Ectodermal cell (in vitro differentiated cells): ENCODE data around the gene TMEM51. TPM values are rescaled to one million over a fixed set of nuclear protein-coding genes. Genes with fewer than 3 reads are reported as not detected.

Experiments
- H3K27ac ChIP-seq: 2 replicates; pipeline ENCODE4 v1.7.0; 2013; ENCODE audit warnings: mild to moderate bottlenecking, low read depth, low read length; ENCODE audit not compliant: insufficient read depth, poor library complexity, severe bottlenecking
- H3K27me3 ChIP-seq: 2 replicates; pipeline ENCODE4 v1.7.0; 2013; ENCODE audit warnings: mild to moderate bottlenecking, low read length; ENCODE audit not compliant: insufficient read depth, control insufficient read depth, poor library complexity, severe bottlenecking
- H3K36me3 ChIP-seq: one replicate; pipeline ENCODE4 v1.7.0; 2013; ENCODE audit warnings: low read length; ENCODE audit not compliant: control insufficient read depth, insufficient read depth
- H3K4me1 ChIP-seq: one replicate; pipeline ENCODE4 v1.7.0; 2013; ENCODE audit warnings: low read length; ENCODE audit not compliant: control insufficient read depth, insufficient read depth
- H3K4me3 ChIP-seq: 2 replicates; pipeline ENCODE4 v1.7.0; 2013; ENCODE audit warnings: low read depth, low read length, control low read depth; ENCODE audit not compliant: insufficient read depth
- H3K9me3 ChIP-seq: 2 replicates; pipeline ENCODE4 v1.7.0; 2013; ENCODE audit warnings: mild to moderate bottlenecking, low read length, moderate library complexity; ENCODE audit not compliant: control insufficient read depth
- WGBS, 2 experiments: methylation state at CpG; one replicate each; pipeline ENCODE4 v1.1.7; 2013; ENCODE audit warnings: missing lambda C conversion rate in 2 of 2; 5-methylcytosine and 5-hydroxymethylcytosine counted together
- polyA plus RNA-seq, 4 experiments: library from polyadenylated mRNA; stranded (reverse); fragments of 50-300 nt; gene quantifications; one replicate each; pipeline ENCODE4 v1.2.3, GENCODE V29; 2013

Gene TMEM51, protein sequence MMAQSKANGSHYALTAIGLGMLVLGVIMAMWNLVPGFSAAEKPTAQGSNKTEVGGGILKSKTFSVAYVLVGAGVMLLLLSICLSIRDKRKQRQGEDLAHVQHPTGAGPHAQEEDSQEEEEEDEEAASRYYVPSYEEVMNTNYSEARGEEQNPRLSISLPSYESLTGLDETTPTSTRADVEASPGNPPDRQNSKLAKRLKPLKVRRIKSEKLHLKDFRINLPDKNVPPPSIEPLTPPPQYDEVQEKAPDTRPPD
- 9.0 TPM for polyA plus RNA-seq (2013, experiment 1 of 4)
- 8.4 TPM for polyA plus RNA-seq (2013, experiment 2 of 4)
- 7.7 TPM for polyA plus RNA-seq (2013, experiment 3 of 4)
- polyA plus RNA-seq (2013, experiment 4 of 4) = 8.1 TPM

DNA sequence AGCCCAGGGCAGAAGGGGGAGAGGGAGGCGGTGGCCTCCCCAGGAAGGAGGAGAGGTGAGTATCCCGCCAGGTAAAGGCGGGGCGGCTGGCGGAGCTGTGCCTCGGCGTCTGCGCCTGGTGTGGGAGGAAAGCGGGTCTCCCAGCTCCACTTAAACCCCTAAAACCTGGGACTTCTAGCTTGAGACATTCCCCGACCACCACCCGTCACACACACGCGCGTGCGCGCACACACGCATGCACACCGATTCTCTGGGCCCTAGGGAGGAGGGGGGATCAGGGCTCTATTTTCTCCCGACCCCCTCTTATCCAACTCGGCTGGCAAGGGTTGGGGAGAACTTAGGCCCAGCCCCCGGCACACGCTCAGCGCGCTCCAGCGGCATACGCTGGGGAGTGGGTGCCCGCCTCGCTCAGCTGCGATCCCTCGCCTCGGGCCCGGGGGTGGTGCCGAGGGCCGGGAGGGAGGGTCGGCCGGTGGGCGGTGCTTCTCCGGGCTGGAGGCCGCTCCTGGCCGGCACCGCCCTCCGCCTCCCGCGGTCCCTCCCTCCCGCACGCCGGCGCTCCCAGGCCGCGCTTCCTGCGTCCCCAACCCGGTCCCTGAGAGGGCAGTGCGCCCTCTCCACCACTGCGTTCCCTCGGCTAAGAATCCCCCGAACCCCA lies at the start of gene TMEM51:
TSS of gene TMEM51 (plus strand) at position 564 of the 658 bp plus-strand sequence. CDS start 61,341 bp downstream, outside the sequence.
- no peaks in the 10 kb centered on the region for H3K9me3 ChIP-seq
- H3K4me1 ChIP-seq = no peaks in the 10 kb centered on the region
- no peaks in the 10 kb centered on the region for H3K36me3 ChIP-seq
- peaks cover 47% of the 10 kb centered on the region for H3K27me3 ChIP-seq
- no peak within 1 kb of the TSS for H3K27ac ChIP-seq
- 0% methylated on average over 56 of the region's 56 CpGs for WGBS, 2 experiments
- H3K4me3 ChIP-seq = peak within 1 kb of the TSS; percentile 68

GRCh38 chr1:15103906-15104305 lies 49.6 kb upstream of the TMEM51 start:
- no peak overlapping the region for H3K4me3 ChIP-seq
- H3K36me3 ChIP-seq = no peaks in the 10 kb centered on the region
- WGBS, 2 experiments = 84 to 87% methylated on average over 10 of the region's 10 CpGs
- H3K27me3 ChIP-seq = peaks cover 5% of the 10 kb centered on the region
- H3K9me3 ChIP-seq = no peaks in the 10 kb centered on the region
- peaks cover 4% of the 10 kb centered on the region for H3K4me1 ChIP-seq
- no peak overlapping the region for H3K27ac ChIP-seq

DNA sequence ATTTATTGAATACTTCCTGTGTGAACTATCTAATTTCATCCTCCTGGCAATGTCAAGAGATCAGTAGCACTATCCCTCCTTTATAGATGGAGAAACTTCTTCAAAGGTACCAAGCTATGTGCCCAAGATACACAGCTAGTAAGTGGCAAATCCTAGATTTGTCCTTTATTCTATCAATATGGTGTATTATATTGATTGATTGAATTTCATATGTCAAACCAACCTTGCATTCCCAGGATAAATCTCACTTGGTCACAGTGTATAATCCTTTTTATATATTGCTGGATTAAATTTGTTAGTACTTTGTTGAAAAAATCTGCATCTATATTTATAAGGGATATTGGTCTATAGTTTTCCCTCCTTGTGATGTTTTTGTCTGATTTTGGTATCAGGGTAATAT lies 48.8 kb upstream of the TMEM51 start:
- Histone ChIP-seq H3K4me1 (peaks cover 2% of the 10 kb centered on the region), H3K36me3 (no peaks in the 10 kb centered on the region), H3K9me3 (no peaks in the 10 kb centered on the region), H3K4me3 (no peak overlapping the region), H3K27ac (no peak overlapping the region), H3K27me3 (peaks cover 5% of the 10 kb centered on the region)

GRCh38 chr1:15106608-15107007 lies 46.9 kb upstream of the TMEM51 start:
- Histone ChIP-seq H3K4me1 (no peaks in the 10 kb centered on the region), H3K27me3 (peaks cover 2% of the 10 kb centered on the region), H3K4me3 (no peak overlapping the region), H3K27ac (no peak overlapping the region), H3K36me3 (no peaks in the 10 kb centered on the region), H3K9me3 (no peaks in the 10 kb centered on the region)
- WGBS, 2 experiments = 85 to 87% methylated on average over 7 of the region's 7 CpGs

GRCh38 chr1:15107058-15107687 lies 46.4 kb upstream of the TMEM51 start:
- Histone ChIP-seq H3K27ac (no peak overlapping the region), H3K9me3 (no peaks in the 10 kb centered on the region), H3K4me3 (no peak overlapping the region), H3K4me1 (no peaks in the 10 kb centered on the region), H3K27me3 (no peaks in the 10 kb centered on the region), H3K36me3 (no peaks in the 10 kb centered on the region)
- 72 to 86% methylated on average over 1 of the region's 1 CpG for whole genome bisulfite sequencing, 2 experiments

DNA sequence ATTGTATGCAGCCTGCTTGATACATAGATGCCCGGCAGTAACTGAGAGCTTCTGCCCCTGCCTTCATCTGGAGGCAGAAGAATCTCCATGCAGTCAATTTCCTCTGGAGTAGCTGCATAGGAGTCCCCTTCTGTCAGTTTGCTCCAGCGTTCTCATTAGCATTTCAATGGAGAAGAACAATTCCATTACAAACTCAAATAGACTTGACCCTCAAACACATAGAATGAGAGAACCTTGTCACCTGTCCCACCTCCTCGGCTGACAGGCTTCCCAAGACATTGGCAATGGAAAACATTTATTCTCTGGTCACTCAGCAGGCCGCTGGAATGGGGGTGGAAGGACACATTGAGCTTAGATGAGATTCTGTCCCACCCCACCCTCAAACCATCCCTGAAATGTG lies 45.6 kb upstream of the TMEM51 start:
- WGBS, 2 experiments = 29 to 46% methylated on average over 4 of the region's 4 CpGs
- no peak overlapping the region for H3K4me3 ChIP-seq
- H3K36me3 ChIP-seq = no peaks in the 10 kb centered on the region
- no peaks in the 10 kb centered on the region for H3K27me3 ChIP-seq
- no peaks in the 10 kb centered on the region for H3K4me1 ChIP-seq
- no peak overlapping the region for H3K27ac ChIP-seq
- no peaks in the 10 kb centered on the region for H3K9me3 ChIP-seq

- Histone ChIP-seq H3K27me3 (no peaks in the 10 kb centered on the region), H3K36me3 (no peaks in the 10 kb centered on the region), H3K4me1 (no peaks in the 10 kb centered on the region), H3K9me3 (no peaks in the 10 kb centered on the region), H3K4me3 (no peak overlapping the region), H3K27ac (no peak overlapping the region)
- 91 to 94% methylated on average over 9 of the region's 9 CpGs for WGBS, 2 experiments
These were observed 43.2 kb upstream of the TMEM51 start for GRCh38 chr1:15110128-15110866.

DNA sequence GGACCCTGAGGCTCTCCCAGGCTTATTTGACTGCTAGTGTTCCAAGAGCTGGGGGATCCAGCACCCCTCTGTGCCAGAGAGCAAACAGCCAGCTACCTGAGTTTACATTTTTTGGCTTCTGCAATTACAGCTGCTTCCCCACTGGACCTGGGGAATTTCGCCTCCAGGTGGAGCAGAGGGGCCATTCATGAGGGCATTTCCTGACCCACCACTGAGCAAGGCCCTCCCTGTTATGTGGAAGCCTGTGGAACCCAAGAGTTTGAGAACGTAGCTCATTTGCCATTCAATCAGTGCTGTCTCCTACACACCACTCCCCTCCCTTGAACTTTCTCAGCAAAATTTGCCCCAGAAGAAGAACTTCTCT lies 42.7 kb upstream of the TMEM51 start:
- Histone ChIP-seq H3K4me1 (no peaks in the 10 kb centered on the region), H3K27me3 (no peaks in the 10 kb centered on the region), H3K9me3 (no peaks in the 10 kb centered on the region), H3K4me3 (no peak overlapping the region), H3K36me3 (no peaks in the 10 kb centered on the region), H3K27ac (no peak overlapping the region)
- WGBS, 2 experiments = 70% methylated on average over 2 of the region's 2 CpGs

DNA sequence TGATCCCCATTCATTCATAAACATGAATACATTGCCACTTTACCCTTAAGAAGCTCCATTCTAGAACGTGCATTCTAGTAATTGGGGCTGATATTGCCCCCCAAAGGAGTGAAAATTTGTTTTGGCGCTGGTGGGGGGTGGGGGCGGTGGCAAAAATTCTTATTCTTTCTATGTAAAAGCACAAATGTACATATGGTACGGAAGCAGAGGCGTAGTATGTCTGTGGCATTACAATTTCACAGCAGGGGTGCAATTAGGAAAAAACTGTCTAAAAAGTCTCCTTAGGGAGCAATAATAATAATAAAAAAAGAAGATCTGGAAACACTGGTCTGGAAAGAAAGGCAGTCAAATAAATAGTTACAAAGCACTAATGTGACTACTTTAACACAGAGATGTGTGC lies 40.4 kb upstream of the TMEM51 start:
- H3K4me1 ChIP-seq = no peaks in the 10 kb centered on the region
- WGBS, 2 experiments = 96% methylated on average over 5 of the region's 5 CpGs
- no peaks in the 10 kb centered on the region for H3K36me3 ChIP-seq
- no peaks in the 10 kb centered on the region for H3K9me3 ChIP-seq
- H3K27me3 ChIP-seq = no peaks in the 10 kb centered on the region
- no peak overlapping the region for H3K27ac ChIP-seq
- no peak overlapping the region for H3K4me3 ChIP-seq

DNA sequence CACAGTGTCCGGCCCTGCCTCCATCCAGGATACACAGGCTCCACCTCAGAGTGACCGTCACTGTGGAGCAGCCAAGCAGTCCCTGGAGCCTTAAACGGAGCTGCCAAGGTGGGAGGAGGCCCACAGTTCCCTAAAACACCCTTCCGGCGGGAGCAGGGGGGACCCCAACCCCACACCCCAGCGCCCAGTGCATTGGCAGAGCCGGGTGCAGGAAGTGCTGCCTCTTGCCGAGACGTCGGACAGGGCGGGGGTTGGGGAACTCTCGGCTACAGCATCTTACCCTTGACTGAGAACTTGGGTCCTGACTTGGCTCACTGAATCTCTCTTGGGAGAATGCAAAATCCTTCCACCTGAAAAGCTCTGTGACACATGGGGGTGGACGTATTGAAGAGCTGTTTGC lies 38.7 kb upstream of the TMEM51 start:
- 88 to 90% methylated on average over 13 of the region's 13 CpGs for WGBS, 2 experiments
- Histone ChIP-seq H3K4me3 (no peak overlapping the region), H3K9me3 (no peaks in the 10 kb centered on the region), H3K36me3 (no peaks in the 10 kb centered on the region), H3K4me1 (no peaks in the 10 kb centered on the region), H3K27me3 (no peaks in the 10 kb centered on the region), H3K27ac (no peak overlapping the region)
